HG02981 (cell line): Measurements from ENCODE around the gene SETDB1.

Experiments used
- ATAC-seq: cut with Tn5 transposase; IDR thresholded peaks from one replicate; pipeline ENCODE4 v1.9.1; 2021; ENCODE audit warnings: mild to moderate bottlenecking, moderate library complexity; ENCODE audit not compliant: unreplicated experiment

SETDB1 gene

GRCh38 chr1:151000408-151000807, 74.2 kb downstream of the SETDB1 start:
- ATAC-seq, result no peak

DNA sequence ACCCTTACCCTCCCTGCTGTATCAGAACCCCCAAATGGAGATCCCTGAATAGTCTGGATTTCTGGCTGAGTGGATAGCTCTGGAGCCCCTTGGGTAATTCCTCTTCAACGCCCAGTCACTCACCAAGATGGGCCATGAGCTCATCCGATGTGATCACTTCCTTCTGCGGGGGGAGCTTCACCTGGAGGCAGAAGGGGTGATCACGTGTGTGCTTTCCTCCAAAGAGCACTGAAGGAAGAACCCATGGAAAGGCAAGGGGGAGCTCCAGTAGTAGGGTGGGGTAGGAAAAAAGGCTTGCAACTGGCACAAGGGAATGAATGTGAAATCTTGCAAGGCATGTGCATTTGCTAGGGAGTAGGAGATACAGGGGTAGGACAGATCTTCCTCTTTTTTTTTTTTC, 75.4 kb downstream of the SETDB1 start:
- no peak for ATAC-seq

GRCh38 chr1:151002051-151002450, 75.9 kb downstream of the SETDB1 start:
- no peak for ATAC-seq

GRCh38 chr1:151002611-151003010, 76.4 kb downstream of the SETDB1 start:
- ATAC-seq, result no peak

DNA sequence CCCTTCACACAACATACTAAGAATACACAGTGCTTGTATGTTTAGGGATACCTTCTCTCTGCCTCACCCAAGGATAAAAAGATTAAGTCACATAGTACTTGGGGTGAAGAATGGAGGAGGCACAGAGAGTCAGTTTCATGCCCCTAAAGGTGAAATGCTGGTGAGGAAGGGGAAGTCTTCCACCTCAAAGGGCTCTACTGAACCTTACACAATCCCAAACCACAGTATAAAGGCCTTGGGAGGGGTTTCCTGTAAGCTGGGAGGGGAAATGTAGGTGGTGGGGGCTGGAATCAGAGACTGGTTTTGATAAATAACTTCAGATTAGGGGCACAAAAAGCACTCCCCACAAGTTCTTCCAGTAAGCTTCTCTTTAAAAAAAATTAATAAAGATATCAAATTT, 77.0 kb downstream of the SETDB1 start:
- ATAC-seq, result no peak

GRCh38 chr1:151005729-151006319, 79.7 kb downstream of the SETDB1 start:
- ATAC-seq, result no peak

GRCh38 chr1:151006327-151007052, 80.3 kb downstream of the SETDB1 start, which contains the start of gene MINDY1:
TSS of gene MINDY1 (minus strand) at chr1:151006902. CDS start at chr1:151002617, 4,285 bp downstream.
- ATAC-seq, result peak; percentile 46

DNA sequence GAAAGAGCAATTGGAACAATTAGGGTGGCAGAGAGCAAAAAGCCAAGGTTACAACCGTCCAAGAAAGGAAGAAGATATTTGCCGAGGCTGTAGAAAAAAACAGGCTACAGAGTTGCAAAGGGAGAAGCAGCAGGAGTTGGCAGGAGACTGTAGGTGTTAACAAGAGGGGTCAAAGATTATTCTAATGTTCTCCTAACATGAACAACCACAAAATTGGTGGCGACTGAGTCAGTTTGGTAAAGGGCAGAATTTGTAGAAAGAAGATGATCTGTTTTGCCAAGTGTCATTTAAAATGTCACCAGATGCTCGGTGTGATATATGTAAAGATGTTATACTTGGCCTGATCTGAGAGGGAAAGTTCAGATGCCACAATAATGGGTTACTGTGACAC, 81.7 kb downstream of the SETDB1 start:
- no peak for ATAC-seq

- peak; percentile 78 for ATAC-seq
These were observed 82.4 kb downstream of the SETDB1 start, which contains the start of gene PRUNE1 for GRCh38 chr1:151008244-151009205. TSS of gene PRUNE1 (plus strand) at chr1:151008449. CDS start at chr1:151008633, 184 bp downstream.

- no peak for ATAC-seq
These were observed 83.0 kb downstream of the SETDB1 start for GRCh38 chr1:151009206-151009587.

- ATAC-seq, result no peak
These were observed 83.6 kb downstream of the SETDB1 start for GRCh38 chr1:151009674-151010345.

GRCh38 chr1:151010346-151010726, 84.2 kb downstream of the SETDB1 start:
- ATAC-seq, result no peak

GRCh38 chr1:151011154-151011850, 85.1 kb downstream of the SETDB1 start:
- no peak for ATAC-seq

GRCh38 chr1:151012684-151013471, 86.7 kb downstream of the SETDB1 start:
- no peak for ATAC-seq

GRCh38 chr1:151013518-151013917, 87.4 kb downstream of the SETDB1 start:
- no peak for ATAC-seq
